ENCODE measurements around the gene CSNK2A2.

- no peak for TF ChIP-seq EZH2 (IDR thresholded peaks at IDR 0.05)
- TF ChIP-seq POLR2AphosphoS5 (IDR thresholded peaks at IDR 0.05; ENCODE audit: borderline replicate concordance, low read depth, low read length), result no peak
- no peak for TF ChIP-seq FOXP2 (optimal IDR thresholded peaks at IDR 0.05; ENCODE audit: control extremely low read depth, extremely low read length, insufficient read depth)
Measured at GRCh38 chr16:58128181-58128631, 69.7 kb downstream of the CSNK2A2 start.
